PC-3 (cell line): ENCODE data around the gene PPP1R3G. TPM values are rescaled to one million over a fixed set of nuclear protein-coding genes. Genes with fewer than 3 reads are reported as not detected.
A peak's percentile ranks its signal among the peaks of the same experiment; 100 is the strongest.

Experiments
- ATAC-seq: fragments of 200-7000 bp; cut with Tn5 transposase; 2 replicates; pipeline ENCODE4 v1.9.1; 2020; ENCODE audit warnings: mild to moderate bottlenecking, moderate library complexity
- BruUV-seq: library from RNA; stranded (reverse); fragments of 400-500 nt; replicated peaks from 2 replicates; lab custom pipeline; 2021; lab: Mats Ljungman, UMichigan
- CTCF ChIA-PET: fragments of 300-600 bp; sonication (Branson Sonifier 250); formaldehyde crosslinking; loops from one replicate; lab custom pipeline; 2022; ENCODE audit warnings: antibody characterized with exemption; lab: Charles Lee
- POLR2A ChIA-PET: fragments of 300-600 bp; sonication (Branson Sonifier 250); formaldehyde crosslinking; loops from one replicate; lab custom pipeline; 2022; ENCODE audit warnings: antibody characterized with exemption; ENCODE audit not compliant: unreplicated experiment; lab: Charles Lee
- DNase-seq: peaks from one replicate; pipeline ENCODE4 v3.0.0-alpha.2; 2015
- H2AFZ ChIP-seq: fragments of 300-600 bp; sonication (generic); 2 replicates; pipeline ENCODE4 v1.6.0; 2016; ENCODE audit warnings: antibody characterized with exemption, low read length
- H3F3A ChIP-seq: fragments of 300-600 bp; sonication (generic); one replicate; pipeline ENCODE4 v1.6.0; 2017; ENCODE audit warnings: antibody characterized with exemption, low read length, control low read depth, mild to moderate bottlenecking; ENCODE audit not compliant: unreplicated experiment
- H3K27ac ChIP-seq: fragments of 300-600 bp; sonication (generic); 2 replicates; pipeline ENCODE4 v1.5.1; 2016; ENCODE audit warnings: mild to moderate bottlenecking, low read length
- H3K27me3 ChIP-seq: fragments of 300-600 bp; sonication (generic); 2 replicates; pipeline ENCODE4 v1.6.1; 2016; ENCODE audit warnings: low read length, mixed read lengths
- H3K36me3 ChIP-seq: fragments of 300-600 bp; sonication (generic); 2 replicates; pipeline ENCODE4 v1.6.1; 2016; ENCODE audit warnings: low read depth, mixed run types, low read length, mixed read lengths
- H3K4me1 ChIP-seq: fragments of 300-600 bp; sonication (generic); 2 replicates; pipeline ENCODE4 v1.5.1; 2016; ENCODE audit warnings: low read length; ENCODE audit not compliant: insufficient read depth
- H3K4me2 ChIP-seq: fragments of 300-600 bp; sonication (generic); 2 replicates; pipeline ENCODE4 v1.6.0; 2016; ENCODE audit warnings: low read length
- H3K4me3 ChIP-seq: fragments of 300-600 bp; sonication (generic); 2 replicates; pipeline ENCODE4 v1.5.1; 2016; ENCODE audit warnings: mild to moderate bottlenecking, low read length, mixed read lengths
- H3K79me2 ChIP-seq: fragments of 300-600 bp; sonication (generic); 2 replicates; pipeline ENCODE4 v1.6.1; 2017; ENCODE audit warnings: low read length, mixed read lengths
- H3K9ac ChIP-seq: fragments of 300-600 bp; sonication (generic); 2 replicates; pipeline ENCODE4 v1.6.0; 2016; ENCODE audit warnings: mild to moderate bottlenecking, low read length
- H3K9me2 ChIP-seq: fragments of 300-600 bp; sonication (generic); replicated peaks from 2 replicates; pipeline ENCODE4 v1.6.1; 2016; ENCODE audit warnings: mixed run types, low read length, mixed read lengths
- H3K9me3 ChIP-seq: fragments of 300-600 bp; sonication (generic); 2 replicates; pipeline ENCODE4 v1.6.1; 2016; ENCODE audit warnings: low read length, mixed read lengths
- H4K20me1 ChIP-seq: fragments of 300-600 bp; sonication (generic); 2 replicates; pipeline ENCODE4 v1.6.1; 2016; ENCODE audit warnings: low read length, mixed read lengths
- CTCF ChIP-seq: fragments of 300-600 bp; sonication (generic); conservative IDR thresholded peaks from 2 replicates; pipeline ENCODE4 v1.5.1; 2017; ENCODE audit warnings: antibody characterized with exemption, low read depth, mild to moderate bottlenecking, low read length
- EZH2 ChIP-seq: fragments of 300-600 bp; sonication (generic); IDR thresholded peaks from one replicate; pipeline ENCODE4 v1.6.1; 2017; ENCODE audit warnings: antibody characterized with exemption, mild to moderate bottlenecking, low read length; ENCODE audit not compliant: unreplicated experiment
- EZH2phosphoT487 ChIP-seq: fragments of 300-600 bp; sonication (generic); IDR thresholded peaks from 2 replicates; pipeline ENCODE4 v1.6.1; 2018; ENCODE audit warnings: mild to moderate bottlenecking, antibody characterized with exemption, low read length, borderline replicate concordance
- intact Hi-C: fragments of 100-400 bp; cut with micrococcal nuclease; formaldehyde crosslinking; loops from 2 replicates; pipeline ENCODE4 v1.9.0; 2023
- total RNA-seq: library from RNA; depleted of rRNA; stranded (reverse); fragments of >200 nt; gene quantifications from 2 replicates; pipeline ENCODE4 v1.2.3, GENCODE V29; 2014

PPP1R3G gene
- total RNA-seq, 1 experiment from 2014 or later: 2.8 TPM

- intact Hi-C loops: no loop called here
- POLR2A ChIA-PET: no interaction called here
- BruUV-seq: no TSS peak
These were observed 11.1 kb upstream of the PPP1R3G start for GRCh38 chr6:5073992-5074391.

GRCh38 chr6:5076931-5077330 is 8.2 kb upstream of the PPP1R3G start:
- no peaks in the 10 kb centered on the region for H3K9me3 ChIP-seq
- DNase-seq: no peak
- ChIA-PET CTCF (no interaction called here), POLR2A (no interaction called here)
- no peak overlapping the region for H3K9ac ChIP-seq
- no peak overlapping the region for H2AFZ ChIP-seq
- intact Hi-C loops: no loop called here
- peaks cover 10% of the 10 kb centered on the region for H3K4me1 ChIP-seq
- H3K27ac ChIP-seq: no peak overlapping the region
- no peaks in the 10 kb centered on the region for H3K36me3 ChIP-seq
- TF ChIP-seq EZH2: no peak
- no peak for TF ChIP-seq EZH2phosphoT487
- no peak for TF ChIP-seq CTCF
- no peaks in the 10 kb centered on the region for H3F3A ChIP-seq
- ATAC-seq: no peak
- no peaks in the 10 kb centered on the region for H3K27me3 ChIP-seq
- no peak overlapping the region for H3K4me2 ChIP-seq
- H3K79me2 ChIP-seq: no peaks in the 10 kb centered on the region
- H3K4me3 ChIP-seq: no peak overlapping the region
- H3K9me2 ChIP-seq: no peaks in the 10 kb centered on the region
- H4K20me1 ChIP-seq: no peaks in the 10 kb centered on the region
- no TSS peak for BruUV-seq

More at GRCh38 chr6:5073992-5074391, 11.1 kb upstream of the PPP1R3G start:
- H3K4me2 ChIP-seq: no peak overlapping the region
- TF ChIP-seq CTCF (no peak), EZH2phosphoT487 (no peak), EZH2 (no peak)
- no peaks in the 10 kb centered on the region for H3K79me2 ChIP-seq
- H3K27ac ChIP-seq: no peak overlapping the region
- no peak overlapping the region for H2AFZ ChIP-seq
- H3K9ac ChIP-seq: no peak overlapping the region
- no peaks in the 10 kb centered on the region for H3K36me3 ChIP-seq
- DNase-seq (no peak), ATAC-seq (no peak)
- H3K27me3 ChIP-seq: no peaks in the 10 kb centered on the region
- CTCF ChIA-PET: interaction anchor here (0.6 kb wide), 1 partner anchor 1549 kb away, joined by 5 read pairs; no protein-coding TSS in a partner anchor
- H3F3A ChIP-seq: no peaks in the 10 kb centered on the region
- H3K9me3 ChIP-seq: no peaks in the 10 kb centered on the region
- no peak overlapping the region for H3K4me3 ChIP-seq
- H3K9me2 ChIP-seq: no peaks in the 10 kb centered on the region
- no peaks in the 10 kb centered on the region for H4K20me1 ChIP-seq
- H3K4me1 ChIP-seq: no peaks in the 10 kb centered on the region

GRCh38 chr6:5078121-5078669 is 6.9 kb upstream of the PPP1R3G start:
- Histone ChIP-seq H3K9me2 (no peaks in the 10 kb centered on the region), H3K36me3 (no peaks in the 10 kb centered on the region), H3K27ac (no peak overlapping the region), H3K9ac (no peak overlapping the region), H3K27me3 (no peaks in the 10 kb centered on the region), H3K4me3 (no peak overlapping the region), H3K9me3 (no peaks in the 10 kb centered on the region), H3K4me2 (no peak overlapping the region), H3F3A (no peaks in the 10 kb centered on the region), H3K4me1 (peaks cover 23% of the 10 kb centered on the region), H4K20me1 (no peaks in the 10 kb centered on the region), H3K79me2 (no peaks in the 10 kb centered on the region), H2AFZ (no peak overlapping the region)
- CTCF ChIA-PET: interaction anchor here (0.5 kb wide), 1 partner anchor 11 kb away, joined by 3 read pairs; no protein-coding TSS in a partner anchor
- TF ChIP-seq CTCF (peak; percentile 60), EZH2phosphoT487 (no peak), EZH2 (no peak)
- intact Hi-C loops: no loop called here
- ATAC-seq (peak; percentile 52), DNase-seq (peak; percentile 56)
- BruUV-seq: no TSS peak
- POLR2A ChIA-PET: no interaction called here
